ENCODE results near the gene PCDH9.

DNA sequence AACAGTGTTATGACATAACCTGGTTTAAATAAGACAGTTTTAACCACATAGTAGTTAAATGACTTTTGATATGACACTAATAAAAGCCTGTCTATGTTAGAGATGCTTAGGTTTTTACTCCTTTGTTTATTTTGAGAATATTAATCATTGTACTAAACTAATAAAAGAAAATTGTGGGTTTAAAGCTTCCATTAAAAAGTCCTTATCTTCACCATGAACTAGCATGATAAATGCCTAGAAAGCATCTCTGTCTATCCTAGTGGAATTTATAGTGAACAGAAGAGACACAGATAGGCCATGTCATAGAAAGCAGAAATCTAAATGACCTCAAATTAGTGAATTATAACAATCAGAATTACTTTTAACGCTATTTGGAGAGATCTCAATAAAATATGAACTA is 255.2 kb downstream of the PCDH9 start:
- TF ChIP-seq EZH2 (IDR thresholded peaks at IDR 0.05) (no peak), POLR2AphosphoS5 (IDR thresholded peaks at IDR 0.05; ENCODE audit: borderline replicate concordance, low read depth, low read length) (no peak)
